Pancreas (tissue), 10 donors: ENCODE data around the gene OPCML. TPM values are rescaled to one million over a fixed set of nuclear protein-coding genes. Genes with fewer than 3 reads are reported as not detected.
A peak's percentile ranks its signal among the peaks of the same experiment; 100 is the strongest.

ENCODE experiments used
- ATAC-seq, 4 donors: fragments of 200-7000 bp; cut with Tn5 transposase; one replicate each; pipeline versions ENCODE4 v1.8.0 to v1.9.1; 2020; ENCODE audit warnings: mild to moderate bottlenecking in 4 of 4, moderate library complexity in 4 of 4
- DNase-seq, 6 donors: peaks; one replicate each; pipeline ENCODE4 v3.0.0-alpha.2; 2020
- FAIRE-seq: peaks from 2 replicates; lab custom pipeline; 2012; peaks lifted over from hg19 to GRCh38; lab: Jason Lieb, UNC
- H3K27ac ChIP-seq, 4 donors: fragments of 200-600 bp; sonication (generic); 1 replicate in 3 of 4; 2 replicates in 1 of 4; pipeline versions ENCODE4 v1.5.0 to v1.8.0; 2020
- H3K27me3 ChIP-seq, 4 donors: fragments of 200-600 bp; one replicate each; pipeline ENCODE4 v1.8.0; 2021
- H3K36me3 ChIP-seq, 3 donors: fragments of 200-600 bp; sonication (generic) in 1 of 3; one replicate each; pipeline versions ENCODE4 v1.5.0 to v1.8.0; 2020 to 2021
- H3K4me1 ChIP-seq, 3 donors: fragments of 200-600 bp; one replicate each; pipeline ENCODE4 v1.8.0; 2021
- H3K4me3 ChIP-seq, 4 donors: fragments of 200-600 bp; sonication (generic) in 2 of 4; one replicate each; pipeline versions ENCODE4 v1.5.0 to v1.8.0; 2020 to 2021
- H3K9me3 ChIP-seq, 4 donors: fragments of 200-600 bp; one replicate each; pipeline ENCODE4 v1.8.0; 2021
- CTCF ChIP-seq, 4 donors: fragments of 200-600 bp; sonication (generic) in 3 of 4; IDR thresholded peaks; one replicate each; pipeline versions ENCODE4 v1.5.0 to v1.8.0; 2021; ENCODE audit warnings: antibody characterized with exemption in 4 of 4
- WGBS, 2 donors: extraction: QIAGEN DNeasy Blood & Tissue Kit; methylation state at CpG; one replicate each; pipeline ENCODE4 v1.1.7; 2013; 5-methylcytosine and 5-hydroxymethylcytosine counted together
- intact Hi-C, 3 donors: fragments of 100-400 bp; cut with DNase I; formaldehyde crosslinking; loops; one replicate each; pipeline versions ENCODE4 v1.11.1 to v1.14.2; 2022
- polyA plus RNA-seq, 2 donors: library from polyadenylated mRNA; stranded (reverse); fragments of 200-250 nt; gene quantifications; one replicate each; pipeline ENCODE4 v1.2.3, GENCODE V29; 2013
- total RNA-seq, 6 donors: library from RNA; stranded (reverse); fragmentation: NEBNext Ultra II Directional in 4 of 6; extraction: Animal tissue kit (Norgen Biotek cat#: 25700) in 4 of 6; gene quantifications; one replicate each; pipeline versions ENCODE4 v1.2.1 to v1.2.4, GENCODE V29; 2021 to 2023
- donor health status: healthy with polysubstance abuse.
- donor health status: DM: no; HTN: no; CAD: no; lungs with moderate emphysema.
- donor health status: DM: no; HTN: no; CAD: no.
- donor health status: control.
- donor health status: control.
- donor health status: Bipolar disorder and iron deficiency.
- donor health status: DM: yes; HTN: yes; CAD: no.
- donor health status: DM: no; HTN: no; CAD: no.
- donor health status: DM: no; HTN: no; CAD: no.
- donor health status: DM: yes; HTN: yes; CAD: no.

Gene OPCML
- total and polyA plus RNA-seq, 8 donors = 0.05 to 0.31 (median 0.19) TPM

- no peaks in the 10 kb centered on the region for H3K4me1 ChIP-seq
- H3K4me3 ChIP-seq = no peak overlapping the region
- no peak for ATAC-seq
- H3K36me3 ChIP-seq = no peaks in the 10 kb centered on the region
- no peak for FAIRE-seq
- TF ChIP-seq CTCF (IDR thresholded peaks at IDR 0.05) = no peak
- no peaks in the 10 kb centered on the region for H3K27me3 ChIP-seq
- intact Hi-C loops = no loop called here
- H3K27ac ChIP-seq = no peak overlapping the region
- DNase-seq = no peak
- WGBS, 2 donors = 80 to 88% methylated on average over 8 of the region's 8 CpGs
- no peaks in the 10 kb centered on the region for H3K9me3 ChIP-seq
Observed at GRCh38 chr11:132564091-132564885, 968.0 kb downstream of the OPCML start.

- no peak for TF ChIP-seq CTCF (IDR thresholded peaks at IDR 0.05)
- H3K9me3 ChIP-seq = no peaks in the 10 kb centered on the region
- intact Hi-C loops = no loop called here
- no peaks in the 10 kb centered on the region for H3K27me3 ChIP-seq
- WGBS, 2 donors = 57 to 76% methylated on average over 2 of the region's 2 CpGs
- ATAC-seq (no peak), DNase-seq (no peak), FAIRE-seq (no peak)
- no peak overlapping the region for H3K4me3 ChIP-seq
- no peaks in the 10 kb centered on the region for H3K36me3 ChIP-seq
- no peak overlapping the region for H3K27ac ChIP-seq
- no peaks in the 10 kb centered on the region for H3K4me1 ChIP-seq
Observed at GRCh38 chr11:132563050-132563449, 969.3 kb downstream of the OPCML start.

DNA sequence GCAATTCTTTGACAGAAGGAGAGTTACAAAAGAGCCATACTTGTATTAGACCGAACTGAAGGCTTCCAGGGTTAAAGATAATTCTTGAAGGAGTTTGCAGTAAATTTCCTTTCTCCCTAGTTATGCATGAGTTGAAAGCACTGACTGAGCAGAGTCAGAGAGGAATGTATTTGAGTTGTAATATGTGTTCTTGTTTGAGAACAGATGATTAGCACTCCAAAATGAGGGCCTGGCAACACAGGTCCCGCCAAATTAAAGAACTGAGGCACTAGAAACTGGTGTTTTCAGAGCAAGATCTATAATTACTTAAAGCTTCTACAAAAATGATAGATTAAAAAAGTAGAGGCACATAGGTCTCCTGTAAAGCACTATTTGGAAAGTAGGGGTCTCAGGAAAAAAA, 970.4 kb downstream of the OPCML start:
- no peak for ATAC-seq
- WGBS, 2 donors = 66 to 78% methylated on average over 2 of the region's 2 CpGs
- no peak for TF ChIP-seq CTCF (IDR thresholded peaks at IDR 0.05)
- FAIRE-seq = no peak
- no peak for DNase-seq
- no peaks in the 10 kb centered on the region for H3K36me3 ChIP-seq
- no peaks in the 10 kb centered on the region for H3K27me3 ChIP-seq
- no peaks in the 10 kb centered on the region for H3K4me1 ChIP-seq
- intact Hi-C loops = no loop called here
- no peak overlapping the region for H3K4me3 ChIP-seq
- no peak overlapping the region for H3K27ac ChIP-seq
- no peaks in the 10 kb centered on the region for H3K9me3 ChIP-seq

GRCh38 chr11:132559331-132560036, 972.8 kb downstream of the OPCML start:
- Histone ChIP-seq H3K4me1 (no peaks in the 10 kb centered on the region), H3K27ac (no peak overlapping the region), H3K27me3 (no peaks in the 10 kb centered on the region), H3K9me3 (no peaks in the 10 kb centered on the region), H3K4me3 (no peak overlapping the region), H3K36me3 (no peaks in the 10 kb centered on the region)
- no peak for TF ChIP-seq CTCF (IDR thresholded peaks at IDR 0.05)
- intact Hi-C loops = no loop called here
- FAIRE-seq (no peak), DNase-seq (no peak), ATAC-seq (peak in 2 of 4 donors; percentile 34 to 48)
- WGBS, 2 donors = 3 to 9% methylated on average over 5 of the region's 5 CpGs

DNA sequence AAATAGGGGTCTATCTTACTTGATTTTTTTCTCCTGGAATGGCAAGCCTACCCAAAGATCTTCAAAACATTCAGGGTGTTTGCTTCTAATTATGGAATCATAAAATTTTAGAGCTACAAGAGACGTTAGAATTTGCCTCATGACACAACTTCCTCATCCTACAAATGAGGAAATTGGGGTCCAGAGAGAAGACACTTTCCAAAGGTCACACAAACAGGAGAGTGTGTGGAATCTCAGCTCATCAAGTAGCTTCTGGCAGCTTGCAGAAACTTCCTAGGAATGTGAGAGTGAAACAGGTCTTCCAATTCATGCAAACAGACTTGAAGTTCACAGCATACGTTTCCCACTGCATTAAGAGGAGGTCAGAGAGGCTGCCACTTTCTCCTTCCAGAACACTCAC, 976.0 kb downstream of the OPCML start:
- no peaks in the 10 kb centered on the region for H3K36me3 ChIP-seq
- ATAC-seq (no peak), FAIRE-seq (no peak), DNase-seq (no peak)
- intact Hi-C loops = no loop called here
- H3K4me3 ChIP-seq = no peak overlapping the region
- no peak overlapping the region for H3K27ac ChIP-seq
- H3K9me3 ChIP-seq = no peaks in the 10 kb centered on the region
- H3K4me1 ChIP-seq = no peaks in the 10 kb centered on the region
- H3K27me3 ChIP-seq = no peaks in the 10 kb centered on the region
- WGBS, 2 donors = 39 to 58% methylated on average over 2 of the region's 2 CpGs
- no peak for TF ChIP-seq CTCF (IDR thresholded peaks at IDR 0.05)
